Activated T-cell treated with anti-CD3 and anti-CD28 coated beads, Interleukin-2, amount 50 U/mL, for 24 hours (primary cell): ENCODE measurements around the gene SPON1.
"Not testable (repeated sequence)": the region's sequence is repeated elsewhere in the genome, so short reads cannot be mapped to it uniquely, and the experiment has no call there.

Experiments
- DNase-seq: peaks from one replicate; pipeline ENCODE4 v3.0.0-alpha.2; 2020
- H3K27ac Mint-ChIP-seq: 2 replicates; pipeline ENCODE4 v1.8.0; 2020; ENCODE audit warnings: mild to moderate bottlenecking, mixed read lengths
- H3K27me3 Mint-ChIP-seq: 2 replicates; pipeline ENCODE4 v1.8.0; 2020; ENCODE audit warnings: mixed read lengths
- H3K36me3 Mint-ChIP-seq: 2 replicates; pipeline ENCODE4 v1.8.0; 2020; ENCODE audit warnings: low read depth, mixed read lengths
- H3K4me1 Mint-ChIP-seq: 2 replicates; pipeline ENCODE4 v1.8.0; 2020; ENCODE audit warnings: low read depth, mixed read lengths
- H3K4me3 Mint-ChIP-seq: 2 replicates; pipeline ENCODE4 v1.8.0; 2020; ENCODE audit warnings: mild to moderate bottlenecking, moderate library complexity, mixed read lengths
- H3K9me3 Mint-ChIP-seq: 2 replicates; pipeline ENCODE4 v1.8.0; 2020; ENCODE audit warnings: mixed read lengths

Gene SPON1

GRCh38 chr11:13984616-13985450, 22.3 kb downstream of the SPON1 start:
- Mint-ChIP-seq H3K27ac (no peak overlapping the region), H3K27me3 (no peaks in the 10 kb centered on the region), H3K36me3 (no peaks in the 10 kb centered on the region), H3K4me3 (no peak overlapping the region), H3K4me1 (no peaks in the 10 kb centered on the region), H3K9me3 (no peaks in the 10 kb centered on the region)
- DNase-seq: no peak

DNA sequence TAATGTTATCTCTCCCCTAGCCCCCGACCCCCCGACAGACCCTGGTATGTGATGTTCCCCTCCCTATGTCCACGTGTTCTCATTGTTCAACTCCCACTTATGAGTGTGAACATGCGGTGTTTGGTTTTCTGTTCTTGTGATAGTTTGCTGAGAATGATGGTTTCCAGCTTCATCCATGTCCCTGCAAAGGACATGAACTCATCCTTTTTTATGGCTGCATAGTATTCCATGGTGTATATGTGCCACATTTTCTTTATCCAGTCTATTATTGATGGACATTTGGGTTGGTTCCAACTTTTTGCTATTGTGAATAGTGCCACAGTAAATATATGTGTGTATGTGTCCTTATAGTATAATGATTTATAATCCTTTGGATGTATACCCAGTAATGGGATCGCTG, 24.2 kb downstream of the SPON1 start:
- not testable (repeated sequence) for H3K27ac Mint-ChIP-seq, H3K27me3 Mint-ChIP-seq, H3K4me3 Mint-ChIP-seq, H3K36me3 Mint-ChIP-seq, DNase-seq, H3K4me1 Mint-ChIP-seq, H3K9me3 Mint-ChIP-seq

- H3K4me3 Mint-ChIP-seq, H3K9me3 Mint-ChIP-seq, H3K27ac Mint-ChIP-seq, H3K36me3 Mint-ChIP-seq, DNase-seq, H3K27me3 Mint-ChIP-seq, H3K4me1 Mint-ChIP-seq: not testable (repeated sequence)
Observed at GRCh38 chr11:13992158-13992856, 29.8 kb downstream of the SPON1 start.

DNA sequence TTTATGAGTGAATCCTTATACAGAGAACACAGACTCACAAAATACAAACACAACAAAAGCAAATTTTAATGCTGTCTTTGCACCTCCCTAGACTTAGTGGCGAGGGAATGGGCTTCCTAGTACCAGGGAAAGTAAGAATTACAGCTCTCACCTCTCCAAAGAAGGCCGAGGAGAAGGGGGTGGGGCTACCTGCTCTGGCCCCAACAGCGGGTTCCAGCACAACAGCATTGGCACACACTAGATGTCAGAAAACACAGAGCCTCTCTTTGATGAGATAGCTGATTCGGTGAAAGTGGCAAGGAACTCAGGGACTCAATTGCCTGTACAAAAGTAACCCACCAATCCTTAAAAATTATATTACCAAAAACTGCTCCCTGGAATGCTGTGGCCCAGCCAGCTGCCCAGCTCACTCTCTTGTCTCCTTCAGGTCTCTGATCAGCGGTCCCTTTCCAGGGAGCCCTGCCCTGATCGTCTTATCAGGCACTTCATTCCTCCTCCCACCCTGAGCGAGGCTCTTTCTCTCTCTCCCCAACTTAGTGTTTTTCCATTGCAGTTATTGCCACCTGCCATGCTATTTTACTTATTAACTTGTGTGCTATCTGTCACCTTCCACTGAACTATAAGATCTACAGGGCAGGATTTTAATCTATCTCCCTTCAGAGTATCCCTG, 30.7 kb downstream of the SPON1 start:
- Mint-ChIP-seq H3K27me3 (no peaks in the 10 kb centered on the region), H3K4me3 (no peak overlapping the region), H3K4me1 (no peaks in the 10 kb centered on the region), H3K36me3 (no peaks in the 10 kb centered on the region), H3K27ac (no peak overlapping the region), H3K9me3 (no peaks in the 10 kb centered on the region)
- DNase-seq: no peak

- Mint-ChIP-seq H3K4me1 (no peaks in the 10 kb centered on the region), H3K27me3 (no peaks in the 10 kb centered on the region), H3K4me3 (no peak overlapping the region), H3K36me3 (no peaks in the 10 kb centered on the region), H3K27ac (no peak overlapping the region), H3K9me3 (peaks cover 11% of the 10 kb centered on the region)
- DNase-seq: no peak
Observed at GRCh38 chr11:13997881-13998280, 35.4 kb downstream of the SPON1 start.

- Mint-ChIP-seq H3K4me1 (no peaks in the 10 kb centered on the region), H3K4me3 (no peak overlapping the region), H3K27me3 (no peaks in the 10 kb centered on the region), H3K9me3 (peaks cover 15% of the 10 kb centered on the region), H3K27ac (no peak overlapping the region), H3K36me3 (no peaks in the 10 kb centered on the region)
- DNase-seq: no peak
Observed at GRCh38 chr11:13999704-14000103, 37.2 kb downstream of the SPON1 start.

GRCh38 chr11:14001597-14001996, 39.1 kb downstream of the SPON1 start:
- Mint-ChIP-seq H3K27ac (no peak overlapping the region), H3K4me3 (no peak overlapping the region), H3K36me3 (no peaks in the 10 kb centered on the region), H3K27me3 (no peaks in the 10 kb centered on the region), H3K4me1 (no peaks in the 10 kb centered on the region), H3K9me3 (peaks cover 15% of the 10 kb centered on the region)
- DNase-seq: no peak

GRCh38 chr11:14007566-14007965, 45.0 kb downstream of the SPON1 start:
- peaks cover 4% of the 10 kb centered on the region for H3K9me3 Mint-ChIP-seq
- no peak overlapping the region for H3K27ac Mint-ChIP-seq
- no peaks in the 10 kb centered on the region for H3K4me1 Mint-ChIP-seq
- no peaks in the 10 kb centered on the region for H3K36me3 Mint-ChIP-seq
- DNase-seq: no peak
- no peak overlapping the region for H3K4me3 Mint-ChIP-seq
- H3K27me3 Mint-ChIP-seq: no peaks in the 10 kb centered on the region

- H3K36me3 Mint-ChIP-seq: no peaks in the 10 kb centered on the region
- H3K27ac Mint-ChIP-seq: no peak overlapping the region
Observed at GRCh38 chr11:14010665-14011064, 48.1 kb downstream of the SPON1 start.

GRCh38 chr11:14012846-14013245, 50.3 kb downstream of the SPON1 start:
- Mint-ChIP-seq H3K27ac (no peak overlapping the region), H3K36me3 (no peaks in the 10 kb centered on the region), H3K9me3 (no peaks in the 10 kb centered on the region), H3K4me3 (no peak overlapping the region), H3K27me3 (no peaks in the 10 kb centered on the region), H3K4me1 (no peaks in the 10 kb centered on the region)
- no peak for DNase-seq

More at GRCh38 chr11:14010665-14011064, 48.1 kb downstream of the SPON1 start:
- no peak for DNase-seq
- Mint-ChIP-seq H3K9me3 (no peaks in the 10 kb centered on the region), H3K4me3 (no peak overlapping the region), H3K4me1 (no peaks in the 10 kb centered on the region), H3K27me3 (no peaks in the 10 kb centered on the region)

GRCh38 chr11:14015711-14016110, 53.2 kb downstream of the SPON1 start:
- H3K4me3 Mint-ChIP-seq: no peak overlapping the region
- H3K27ac Mint-ChIP-seq: no peak overlapping the region
- no peak for DNase-seq
- no peaks in the 10 kb centered on the region for H3K9me3 Mint-ChIP-seq
- no peaks in the 10 kb centered on the region for H3K4me1 Mint-ChIP-seq
- H3K36me3 Mint-ChIP-seq: no peaks in the 10 kb centered on the region
- H3K27me3 Mint-ChIP-seq: no peaks in the 10 kb centered on the region

DNA sequence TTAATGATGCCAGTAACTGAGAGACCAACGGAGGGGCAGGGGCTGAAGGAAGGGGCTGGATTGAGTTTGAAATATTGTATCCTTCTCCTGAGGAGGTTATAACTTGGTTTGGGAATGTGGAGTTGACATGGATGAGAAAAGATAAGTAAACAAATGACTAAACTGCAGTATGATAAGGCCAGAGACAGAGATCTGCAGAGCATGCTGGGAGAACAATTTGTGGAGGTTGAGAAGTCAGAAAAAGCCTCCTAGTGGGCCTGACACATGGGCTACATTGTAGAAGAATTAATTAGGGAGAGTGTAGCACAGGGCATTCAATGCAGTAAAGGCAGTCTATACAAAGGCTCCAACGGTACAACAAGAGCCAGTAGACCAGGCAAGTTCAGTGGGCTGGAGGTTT, 55.9 kb downstream of the SPON1 start:
- Mint-ChIP-seq H3K4me3 (no peak overlapping the region), H3K36me3 (no peaks in the 10 kb centered on the region), H3K27ac (no peak overlapping the region), H3K9me3 (no peaks in the 10 kb centered on the region), H3K27me3 (peaks cover 4% of the 10 kb centered on the region), H3K4me1 (no peaks in the 10 kb centered on the region)
- no peak for DNase-seq

GRCh38 chr11:14021738-14022137, 59.2 kb downstream of the SPON1 start:
- H3K4me1 Mint-ChIP-seq: no peaks in the 10 kb centered on the region

DNA sequence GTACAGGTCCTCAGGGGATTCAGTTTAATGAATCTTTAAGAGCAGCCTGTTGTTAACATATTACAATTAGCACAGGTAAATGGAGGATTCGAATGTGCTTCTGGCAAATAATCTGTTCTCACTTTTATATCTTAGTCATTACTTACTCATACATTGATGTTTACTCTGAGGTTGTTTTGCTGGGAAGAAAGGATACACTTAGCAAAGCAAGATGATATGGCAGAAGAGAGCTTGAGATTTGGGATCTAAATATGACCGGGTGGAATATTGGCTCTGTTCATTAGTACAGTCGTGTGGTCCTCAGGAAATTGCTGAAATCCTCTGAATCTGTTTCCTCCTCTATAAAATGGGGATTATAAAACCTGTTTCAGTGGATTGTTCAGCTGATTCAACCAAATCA, 59.7 kb downstream of the SPON1 start:
- no peaks in the 10 kb centered on the region for H3K9me3 Mint-ChIP-seq

More at GRCh38 chr11:14021738-14022137, 59.2 kb downstream of the SPON1 start:
- H3K27me3 Mint-ChIP-seq: peaks cover 8% of the 10 kb centered on the region
- no peak for DNase-seq
- no peaks in the 10 kb centered on the region for H3K9me3 Mint-ChIP-seq
- H3K4me3 Mint-ChIP-seq: no peak overlapping the region
- H3K27ac Mint-ChIP-seq: no peak overlapping the region
- no peaks in the 10 kb centered on the region for H3K36me3 Mint-ChIP-seq

DNA sequence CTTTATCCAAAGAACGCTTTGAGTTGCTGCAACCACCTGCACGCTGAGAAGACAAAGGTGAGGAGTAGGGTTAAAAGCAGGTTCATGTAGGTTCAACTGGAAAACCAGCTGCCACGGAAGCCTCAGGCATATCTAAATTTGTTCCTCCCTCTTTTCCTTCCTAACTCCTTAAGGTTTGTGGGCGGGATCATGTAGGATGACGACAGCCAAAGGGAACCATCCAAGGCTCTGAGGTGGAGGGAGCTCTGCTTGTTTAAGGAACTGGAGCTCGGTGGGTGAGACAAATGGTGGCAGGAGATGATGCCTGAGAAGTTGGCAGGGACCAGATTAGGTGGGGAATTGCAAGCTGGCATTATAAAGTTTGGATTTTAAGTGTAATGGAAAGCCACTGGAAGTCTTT, 60.3 kb downstream of the SPON1 start:
- H3K4me3 Mint-ChIP-seq: no peak overlapping the region
- peaks cover 9% of the 10 kb centered on the region for H3K27me3 Mint-ChIP-seq
- DNase-seq: no peak
- H3K9me3 Mint-ChIP-seq: no peaks in the 10 kb centered on the region
- H3K36me3 Mint-ChIP-seq: no peaks in the 10 kb centered on the region
- H3K27ac Mint-ChIP-seq: no peak overlapping the region
- no peaks in the 10 kb centered on the region for H3K4me1 Mint-ChIP-seq

More for the DNA sequence above, 59.7 kb downstream of the SPON1 start:
- Mint-ChIP-seq H3K27ac (no peak overlapping the region), H3K27me3 (peaks cover 9% of the 10 kb centered on the region), H3K4me1 (no peaks in the 10 kb centered on the region), H3K4me3 (no peak overlapping the region), H3K36me3 (no peaks in the 10 kb centered on the region)
- DNase-seq: no peak
